ENCODE results near the gene HAVCR2.

GRCh38 chr5:157142317-157143126, 33.7 kb upstream of the HAVCR2 start, which contains the start of gene MED7:
- TF ChIP-seq POLR2A (IDR thresholded peaks at IDR 0.05) = peak; percentile 7 to 83 (median 18)
- TF ChIP-seq, protein P1, sequence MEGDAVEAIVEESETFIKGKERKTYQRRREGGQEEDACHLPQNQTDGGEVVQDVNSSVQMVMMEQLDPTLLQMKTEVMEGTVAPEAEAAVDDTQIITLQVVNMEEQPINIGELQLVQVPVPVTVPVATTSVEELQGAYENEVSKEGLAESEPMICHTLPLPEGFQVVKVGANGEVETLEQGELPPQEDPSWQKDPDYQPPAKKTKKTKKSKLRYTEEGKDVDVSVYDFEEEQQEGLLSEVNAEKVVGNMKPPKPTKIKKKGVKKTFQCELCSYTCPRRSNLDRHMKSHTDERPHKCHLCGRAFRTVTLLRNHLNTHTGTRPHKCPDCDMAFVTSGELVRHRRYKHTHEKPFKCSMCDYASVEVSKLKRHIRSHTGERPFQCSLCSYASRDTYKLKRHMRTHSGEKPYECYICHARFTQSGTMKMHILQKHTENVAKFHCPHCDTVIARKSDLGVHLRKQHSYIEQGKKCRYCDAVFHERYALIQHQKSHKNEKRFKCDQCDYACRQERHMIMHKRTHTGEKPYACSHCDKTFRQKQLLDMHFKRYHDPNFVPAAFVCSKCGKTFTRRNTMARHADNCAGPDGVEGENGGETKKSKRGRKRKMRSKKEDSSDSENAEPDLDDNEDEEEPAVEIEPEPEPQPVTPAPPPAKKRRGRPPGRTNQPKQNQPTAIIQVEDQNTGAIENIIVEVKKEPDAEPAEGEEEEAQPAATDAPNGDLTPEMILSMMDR (IDR thresholded peaks at IDR 0.05 in 8 of 11, conservative IDR thresholded peaks at IDR 0.05 in 3 of 11) = peak in 1 of 11 experiments; percentile 10
- TF ChIP-seq POLR2AphosphoS5 (IDR thresholded peaks at IDR 0.05) = peak; percentile 93 to 97 (median 95)
